Breast epithelium (tissue), 3 donors: ENCODE results near the gene MDGA2.

Experiments used
- CTCF ChIP-seq, 3 donors: fragments of 450-650 bp; IDR thresholded peaks; one replicate each; pipeline ENCODE4 v1.5.1; 2016 to 2017; ENCODE audit warnings: antibody characterized with exemption in 3 of 3, mild to moderate bottlenecking in 3 of 3, moderate library complexity in 3 of 3
- POLR2A ChIP-seq: fragments of 450-650 bp; IDR thresholded peaks from one replicate; pipeline ENCODE4 v1.6.1; 2016; ENCODE audit warnings: antibody characterized with exemption, mild to moderate bottlenecking, moderate library complexity
- POLR2AphosphoS5 ChIP-seq, 3 donors: sonication (generic); formaldehyde crosslinking; IDR thresholded peaks; one replicate each; pipeline ENCODE4 v1.6.1; 2017; ENCODE audit warnings: antibody characterized with exemption in 3 of 3

GRCh38 chr14:47549886-47550285 lies 125.5 kb downstream of the MDGA2 start:
- TF ChIP-seq CTCF (IDR thresholded peaks at IDR 0.05) (no peak), POLR2AphosphoS5 (IDR thresholded peaks at IDR 0.05) (no peak), POLR2A (no peak)
